Measurements from ENCODE around the gene NLRP11. TPM values are rescaled to one million over a fixed set of nuclear protein-coding genes. Genes with fewer than 3 reads are reported as not detected.

The NLRP11 gene
- total and polyA plus RNA-seq, 9 of the 15 experiments (the other 6 are each of a cell fraction or from before 2014, with no cell fraction given): 0.07 to 0.29 (median 0.12) TPM; not detected in 1

- no peak overlapping the region for H3K4me2 ChIP-seq (ENCODE audit: insufficient read depth, low read length)
- ChIA-PET CTCF (ENCODE audit: low intra/inter-chr PET ratio) (no interaction called here), POLR2A (no interaction called here)
- no peaks in the 10 kb centered on the region for H3K36me3 ChIP-seq (ENCODE audit: control insufficient read depth, insufficient read depth, low read length)
- DNase-seq (ENCODE audit: extremely low read depth in 1 of 4, low spot score in 3 of 4) (no peak), ATAC-seq (no peak), FAIRE-seq (no peak)
- H3K9ac ChIP-seq (ENCODE audit: insufficient read depth in 1 of 2, low read depth in 2 of 2, low read length in 2 of 2): no peak overlapping the region
- no peaks in the 10 kb centered on the region for H3K4me1 ChIP-seq (replicated peaks in 1 of 2; ENCODE audit: control insufficient read depth in 2 of 2, insufficient read depth in 2 of 2, low read length in 2 of 2)
- in situ Hi-C loops (cut with MboI): no loop called here
- intact Hi-C loops (cut with micrococcal nuclease): no loop called here
- no peak overlapping the region for H2AFZ ChIP-seq (ENCODE audit: low read depth, low read length)
- no peaks in the 10 kb centered on the region for H3K79me2 ChIP-seq (ENCODE audit: control insufficient read depth, insufficient read depth, low read length)
- H3K9me3 ChIP-seq (replicated peaks; ENCODE audit: control insufficient read depth, insufficient read depth, low read depth, low read length): no peaks in the 10 kb centered on the region
- H3K27me3 ChIP-seq (ENCODE audit: control insufficient read depth in 2 of 2, insufficient read depth in 2 of 2, low read length in 2 of 2): peaks cover 0 to 21% of the 10 kb centered on the region in 2 experiments; a peak in 1 of 5 replicates
- H3K27ac ChIP-seq (ENCODE audit: extremely low read depth, low read depth, low read length): no peak overlapping the region
- no peak overlapping the region for H3K4me3 ChIP-seq
- H4K20me1 ChIP-seq (replicated peaks; ENCODE audit: control insufficient read depth, insufficient read depth, low read length): no peaks in the 10 kb centered on the region
- 3% methylated on average over 3 of the region's 3 CpGs for WGBS (ENCODE audit: insufficient coverage, low coverage, missing lambda C conversion rate)
- no peaks in the 10 kb centered on the region for H3K9me1 ChIP-seq (ENCODE audit: control insufficient read depth, insufficient read depth, low read length)
- no TSS peak for BruUV-seq (replicated peaks)
- TF ChIP-seq U2AF1 (optimal IDR thresholded peaks at IDR 0.05; ENCODE audit: low read depth, low read length): no peak
- TF ChIP-seq PHF20 (IDR thresholded peaks at IDR 0.05; ENCODE audit: partially characterized antibody): no peak
- TF ChIP-seq SIN3B (IDR thresholded peaks at IDR 0.05; ENCODE audit: low read depth): no peak
- TF ChIP-seq ZBTB7A (IDR thresholded peaks at IDR 0.05; ENCODE audit: borderline replicate concordance, control insufficient read depth, low read depth, low read length): no peak
- TF ChIP-seq OTX1 (CRISPR knock-in tag; IDR thresholded peaks at IDR 0.05): no peak
- no peak for TF ChIP-seq TEAD2 (tag; IDR thresholded peaks at IDR 0.05)
- TF ChIP-seq MIER1 (IDR thresholded peaks at IDR 0.05; ENCODE audit: low read depth): no peak
- TF ChIP-seq ZNF277 (CRISPR knock-in tag; IDR thresholded peaks at IDR 0.05; ENCODE audit: borderline replicate concordance): no peak
- TF ChIP-seq CEBPZ (IDR thresholded peaks at IDR 0.05; ENCODE audit: borderline replicate concordance, low read depth, low read length): no peak
- no peak for TF ChIP-seq ZNF318 (IDR thresholded peaks at IDR 0.05; ENCODE audit: borderline replicate concordance in 1 of 2, low read depth in 1 of 2)
Measured at GRCh38 chr19:55877211-55877610, 45.4 kb upstream of the NLRP11 start.
